Measurements from ENCODE around the gene LRRK1.

The LRRK1 gene

GRCh38 chr15:100985401-100985800, 66.2 kb downstream of the LRRK1 start:
- peaks cover 16% of the 10 kb centered on the region for H3K4me1 ChIP-seq (ENCODE audit: insufficient read depth, low read length)
- H3K4me3 ChIP-seq (ENCODE audit: low read length), result no peak overlapping the region
- H3K9ac ChIP-seq (ENCODE audit: low read depth, low read length), result no peak overlapping the region
- no peaks in the 10 kb centered on the region for H3K9me3 ChIP-seq (ENCODE audit: insufficient read depth, low read depth, low read length)
- no peaks in the 10 kb centered on the region for H3K36me3 ChIP-seq (ENCODE audit: insufficient read depth, low read length)
- no peak overlapping the region for H3K27ac ChIP-seq (ENCODE audit: low read depth, low read length)
- WGBS, result 89% methylated on average over 4 of the region's 4 CpGs
- H3K27me3 ChIP-seq (ENCODE audit: insufficient read depth, low read length), result no peaks in the 10 kb centered on the region

DNA sequence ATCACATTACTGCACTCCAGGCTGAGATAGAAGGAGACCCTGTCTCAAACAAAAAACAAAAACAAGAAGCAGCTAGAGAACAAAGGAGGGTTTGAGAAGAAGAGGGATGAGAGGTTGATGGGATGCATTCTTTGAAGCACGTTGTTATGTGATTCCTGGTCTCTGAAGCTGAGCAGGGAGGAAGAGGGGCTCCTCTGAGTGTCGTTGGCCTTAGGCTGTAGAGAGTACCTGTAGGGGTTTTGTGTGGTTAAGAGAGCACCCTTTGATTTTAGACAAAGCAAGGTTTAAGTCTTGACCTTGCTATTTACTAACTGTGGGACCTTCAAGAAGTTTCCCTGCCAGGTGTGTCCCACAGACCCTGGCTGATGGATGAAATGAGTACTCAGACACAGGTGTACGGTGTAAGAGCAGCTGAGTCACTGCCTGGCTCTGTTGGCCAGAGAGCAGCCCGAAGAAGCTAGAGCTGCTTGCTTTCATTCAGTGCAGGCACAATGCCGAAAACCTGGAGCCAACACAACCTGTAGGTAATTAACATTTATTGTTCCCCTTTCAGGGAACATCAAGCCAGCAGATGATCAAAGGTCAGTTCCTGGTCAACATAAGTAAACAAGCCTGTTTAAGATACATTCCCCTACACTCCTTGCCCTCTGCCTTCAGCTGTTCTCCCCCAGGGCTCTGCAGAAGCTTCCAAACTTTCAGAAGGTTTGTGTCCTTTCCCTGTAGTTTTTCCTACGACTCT, 67.2 kb downstream of the LRRK1 start:
- Histone ChIP-seq H3K27me3 (ENCODE audit: insufficient read depth, low read length) (no peaks in the 10 kb centered on the region), H3K27ac (ENCODE audit: low read depth, low read length) (no peak overlapping the region), H3K4me1 (ENCODE audit: insufficient read depth, low read length) (peaks cover 16% of the 10 kb centered on the region), H3K4me3 (ENCODE audit: low read length) (no peak overlapping the region), H3K9me3 (ENCODE audit: insufficient read depth, low read depth, low read length) (no peaks in the 10 kb centered on the region), H3K9ac (ENCODE audit: low read depth, low read length) (no peak overlapping the region), H3K36me3 (ENCODE audit: insufficient read depth, low read length) (no peaks in the 10 kb centered on the region)
- WGBS, result 56% methylated on average over 6 of the region's 6 CpGs

GRCh38 chr15:100987143-100987542, 68.0 kb downstream of the LRRK1 start:
- Histone ChIP-seq H3K27me3 (ENCODE audit: insufficient read depth, low read length) (no peaks in the 10 kb centered on the region), H3K27ac (ENCODE audit: low read depth, low read length) (no peak overlapping the region), H3K9ac (ENCODE audit: low read depth, low read length) (no peak overlapping the region), H3K4me3 (ENCODE audit: low read length) (no peak overlapping the region), H3K9me3 (ENCODE audit: insufficient read depth, low read depth, low read length) (no peaks in the 10 kb centered on the region), H3K36me3 (ENCODE audit: insufficient read depth, low read length) (no peaks in the 10 kb centered on the region), H3K4me1 (ENCODE audit: insufficient read depth, low read length) (peaks cover 16% of the 10 kb centered on the region)
- WGBS, result 87% methylated on average over 4 of the region's 4 CpGs

DNA sequence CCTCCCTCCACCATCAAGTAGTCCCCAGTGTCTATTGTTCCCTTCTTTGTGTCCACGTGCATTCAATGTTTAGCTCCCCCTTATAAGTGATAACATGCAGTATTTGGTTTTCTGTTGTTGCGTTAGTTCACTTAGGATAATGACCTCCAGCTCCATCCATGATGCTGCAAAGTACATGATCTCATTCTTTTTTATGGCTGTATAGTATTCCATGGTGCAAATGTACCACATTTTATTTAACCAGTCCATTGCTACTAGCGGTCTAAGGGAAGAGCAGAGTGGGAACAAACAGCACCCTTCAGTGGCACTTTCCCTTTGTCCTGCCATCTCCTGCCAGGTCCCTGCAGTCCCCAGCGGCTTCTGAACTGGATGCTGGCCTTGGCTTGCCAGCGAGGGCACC, 69.1 kb downstream of the LRRK1 start:
- Histone ChIP-seq H3K9me3 (ENCODE audit: insufficient read depth, low read depth, low read length) (no peaks in the 10 kb centered on the region), H3K27ac (ENCODE audit: low read depth, low read length) (no peak overlapping the region), H3K27me3 (ENCODE audit: insufficient read depth, low read length) (no peaks in the 10 kb centered on the region), H3K4me3 (ENCODE audit: low read length) (no peak overlapping the region), H3K36me3 (ENCODE audit: insufficient read depth, low read length) (no peaks in the 10 kb centered on the region), H3K9ac (ENCODE audit: low read depth, low read length) (no peak overlapping the region), H3K4me1 (ENCODE audit: insufficient read depth, low read length) (peaks cover 16% of the 10 kb centered on the region)
- WGBS, result 95% methylated on average over 5 of the region's 5 CpGs

GRCh38 chr15:100988857-100989256, 69.7 kb downstream of the LRRK1 start:
- 90% methylated on average over 3 of the region's 3 CpGs for WGBS
- Histone ChIP-seq H3K9ac (ENCODE audit: low read depth, low read length) (no peak overlapping the region), H3K4me3 (ENCODE audit: low read length) (no peak overlapping the region), H3K27me3 (ENCODE audit: insufficient read depth, low read length) (no peaks in the 10 kb centered on the region), H3K4me1 (ENCODE audit: insufficient read depth, low read length) (peaks cover 16% of the 10 kb centered on the region), H3K27ac (ENCODE audit: low read depth, low read length) (no peak overlapping the region), H3K36me3 (ENCODE audit: insufficient read depth, low read length) (no peaks in the 10 kb centered on the region), H3K9me3 (ENCODE audit: insufficient read depth, low read depth, low read length) (no peaks in the 10 kb centered on the region)

GRCh38 chr15:100994597-100995446, 75.7 kb downstream of the LRRK1 start:
- no peak overlapping the region for H3K9ac ChIP-seq (ENCODE audit: low read depth, low read length)
- no peaks in the 10 kb centered on the region for H3K27me3 ChIP-seq (ENCODE audit: insufficient read depth, low read length)
- H3K9me3 ChIP-seq (ENCODE audit: insufficient read depth, low read depth, low read length), result no peaks in the 10 kb centered on the region
- no peak overlapping the region for H3K4me3 ChIP-seq (ENCODE audit: low read length)
- no peaks in the 10 kb centered on the region for H3K36me3 ChIP-seq (ENCODE audit: insufficient read depth, low read length)
- no peak overlapping the region for H3K27ac ChIP-seq (ENCODE audit: low read depth, low read length)
- peaks cover 7% of the 10 kb centered on the region; the same call in 1 of the 2 replicates for H3K4me1 ChIP-seq (ENCODE audit: insufficient read depth, low read length)
- 89% methylated on average over 17 of the region's 17 CpGs for WGBS

- 91% methylated on average over 20 of the region's 20 CpGs for WGBS
- Histone ChIP-seq H3K27ac (ENCODE audit: low read depth, low read length) (no peak overlapping the region), H3K4me1 (ENCODE audit: insufficient read depth, low read length) (peaks cover 16% of the 10 kb centered on the region), H3K27me3 (ENCODE audit: insufficient read depth, low read length) (no peaks in the 10 kb centered on the region), H3K9ac (ENCODE audit: low read depth, low read length) (no peak overlapping the region), H3K36me3 (ENCODE audit: insufficient read depth, low read length) (no peaks in the 10 kb centered on the region), H3K4me3 (ENCODE audit: low read length) (no peak overlapping the region), H3K9me3 (ENCODE audit: insufficient read depth, low read depth, low read length) (no peaks in the 10 kb centered on the region)
Measured at GRCh38 chr15:100995471-100996430, 76.6 kb downstream of the LRRK1 start.

DNA sequence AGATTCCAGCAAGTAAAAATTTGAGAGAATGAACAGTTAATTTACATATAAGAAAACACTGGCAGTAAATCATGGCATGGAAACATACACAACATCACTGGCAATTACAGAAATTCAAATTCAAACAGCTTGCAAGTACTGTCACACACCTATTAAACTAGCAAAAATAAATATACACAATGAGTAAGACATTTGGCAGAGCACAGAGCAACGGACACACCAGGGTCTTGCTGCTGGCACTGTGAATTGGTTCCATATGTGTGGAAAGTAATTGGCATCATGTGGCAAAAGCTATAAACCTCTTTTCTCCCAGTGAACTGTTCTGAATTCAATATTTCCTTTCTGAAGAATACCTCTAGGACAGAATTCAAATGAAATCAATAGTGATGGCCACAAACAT, 78.3 kb downstream of the LRRK1 start:
- no peak overlapping the region for H3K4me3 ChIP-seq (ENCODE audit: low read length)
- H3K36me3 ChIP-seq (ENCODE audit: insufficient read depth, low read length), result no peaks in the 10 kb centered on the region
- peaks cover 17% of the 10 kb centered on the region for H3K4me1 ChIP-seq (ENCODE audit: insufficient read depth, low read length)
- H3K9me3 ChIP-seq (ENCODE audit: insufficient read depth, low read depth, low read length), result no peaks in the 10 kb centered on the region
- H3K27ac ChIP-seq (ENCODE audit: low read depth, low read length), result no peak overlapping the region
- no peak overlapping the region for H3K9ac ChIP-seq (ENCODE audit: low read depth, low read length)
- H3K27me3 ChIP-seq (ENCODE audit: insufficient read depth, low read length), result no peaks in the 10 kb centered on the region
- WGBS, result 88% methylated on average over 1 of the region's 1 CpG

GRCh38 chr15:100998630-100999029, 79.5 kb downstream of the LRRK1 start:
- no peak overlapping the region for H3K4me3 ChIP-seq (ENCODE audit: low read length)
- H3K36me3 ChIP-seq (ENCODE audit: insufficient read depth, low read length), result no peaks in the 10 kb centered on the region
- no peak overlapping the region for H3K9ac ChIP-seq (ENCODE audit: low read depth, low read length)
- no peaks in the 10 kb centered on the region for H3K27me3 ChIP-seq (ENCODE audit: insufficient read depth, low read length)
- no peak overlapping the region for H3K27ac ChIP-seq (ENCODE audit: low read depth, low read length)
- peaks cover 17% of the 10 kb centered on the region for H3K4me1 ChIP-seq (ENCODE audit: insufficient read depth, low read length)
- WGBS, result no CpG with 5 or more reads among the region's 1 CpG
- H3K9me3 ChIP-seq (ENCODE audit: insufficient read depth, low read depth, low read length), result no peaks in the 10 kb centered on the region

GRCh38 chr15:100999369-100999768, 80.2 kb downstream of the LRRK1 start:
- Histone ChIP-seq H3K9ac (ENCODE audit: low read depth, low read length) (no peak overlapping the region), H3K4me3 (ENCODE audit: low read length) (no peak overlapping the region)
- WGBS, result 95% methylated on average over 3 of the region's 3 CpGs

More at GRCh38 chr15:100999369-100999768, 80.2 kb downstream of the LRRK1 start:
- Histone ChIP-seq H3K27me3 (ENCODE audit: insufficient read depth, low read length) (no peaks in the 10 kb centered on the region), H3K36me3 (ENCODE audit: insufficient read depth, low read length) (no peaks in the 10 kb centered on the region), H3K9me3 (ENCODE audit: insufficient read depth, low read depth, low read length) (no peaks in the 10 kb centered on the region), H3K4me1 (ENCODE audit: insufficient read depth, low read length) (peaks cover 17% of the 10 kb centered on the region), H3K27ac (ENCODE audit: low read depth, low read length) (no peak overlapping the region)
